GM23338 (cell line): Measurements from ENCODE around the gene RABL3. TPM values are rescaled to one million over a fixed set of nuclear protein-coding genes. Genes with fewer than 3 reads are reported as not detected.

ENCODE experiments used
- ATAC-seq: fragments of 200-7000 bp; cut with Tn5 transposase; 3 replicates; pipeline ENCODE4 v1.9.1; 2020
- DNase-seq: peaks from one replicate; pipeline ENCODE4 v3.0.0-alpha.2; 2015; ENCODE audit warnings: low spot score
- H2AFZ ChIP-seq: fragments of 200-600 bp; sonication (generic); 2 replicates; pipeline ENCODE4 v1.8.0; 2016; ENCODE audit warnings: antibody characterized with exemption, mild to moderate bottlenecking, moderate library complexity
- H3F3A ChIP-seq: fragments of 200-600 bp; sonication (generic); replicated peaks from 2 replicates; pipeline ENCODE4 v1.8.0; 2017; ENCODE audit warnings: antibody characterized with exemption, mixed run types, low read depth
- H3K27ac ChIP-seq: fragments of 200-600 bp; sonication (generic); 2 replicates; pipeline ENCODE4 v1.6.1; 2016; ENCODE audit warnings: low read depth
- H3K27me3 ChIP-seq: fragments of 200-600 bp; sonication (generic); 2 replicates; pipeline ENCODE4 v1.8.0; 2016; ENCODE audit warnings: mild to moderate bottlenecking, mixed run types, moderate library complexity; ENCODE audit not compliant: insufficient read depth
- H3K36me3 ChIP-seq: fragments of 200-600 bp; sonication (generic); 2 replicates; pipeline ENCODE4 v1.8.0; 2016; ENCODE audit warnings: mild to moderate bottlenecking; ENCODE audit not compliant: insufficient read depth
- H3K4me1 ChIP-seq: fragments of 200-600 bp; sonication (generic); 2 replicates; pipeline ENCODE4 v1.8.0; 2016; ENCODE audit warnings: mild to moderate bottlenecking, moderate library complexity; ENCODE audit not compliant: insufficient read depth
- H3K4me2 ChIP-seq: fragments of 200-600 bp; sonication (generic); 2 replicates; pipeline ENCODE4 v1.7.1; 2017; ENCODE audit warnings: mixed run types
- H3K4me3 ChIP-seq: fragments of 200-600 bp; sonication (generic); 2 replicates; pipeline ENCODE4 v1.6.1; 2016; ENCODE audit warnings: mixed run types
- H3K79me2 ChIP-seq: fragments of 200-600 bp; sonication (generic); replicated peaks from 2 replicates; pipeline ENCODE4 v1.8.0; 2017; ENCODE audit warnings: mild to moderate bottlenecking; ENCODE audit not compliant: insufficient read depth
- H3K9me2 ChIP-seq: fragments of 200-600 bp; sonication (generic); 2 replicates; pipeline ENCODE4 v1.8.0; 2017; ENCODE audit not compliant: insufficient read depth
- H4K20me1 ChIP-seq: fragments of 200-600 bp; sonication (generic); replicated peaks from 2 replicates; pipeline ENCODE4 v1.8.0; 2017; ENCODE audit warnings: mild to moderate bottlenecking; ENCODE audit not compliant: insufficient read depth
- H3K27ac Mint-ChIP-seq: 2 replicates; pipeline ENCODE4 v1.8.0; 2020; ENCODE audit warnings: inconsistent platforms, mild to moderate bottlenecking, moderate library complexity, mixed read lengths
- H3K27me3 Mint-ChIP-seq: 3 replicates; pipeline ENCODE4 v1.8.0; 2022; ENCODE audit warnings: low read depth, mild to moderate bottlenecking, moderate library complexity, mixed read lengths, inconsistent platforms; ENCODE audit not compliant: insufficient read depth, poor library complexity
- H3K36me3 Mint-ChIP-seq: 3 replicates; pipeline ENCODE4 v1.8.0; 2021; ENCODE audit warnings: low read depth, mild to moderate bottlenecking, inconsistent platforms, moderate library complexity, mixed read lengths
- H3K4me1 Mint-ChIP-seq: 3 replicates; pipeline ENCODE4 v1.8.0; 2020; ENCODE audit warnings: mild to moderate bottlenecking, inconsistent platforms, mixed read lengths
- H3K4me3 Mint-ChIP-seq: 3 replicates; pipeline ENCODE4 v1.8.0; 2021; ENCODE audit warnings: moderate library complexity, mild to moderate bottlenecking, inconsistent platforms, mixed read lengths
- H3K9me3 Mint-ChIP-seq: 3 replicates; pipeline ENCODE4 v1.8.0; 2020; ENCODE audit warnings: moderate library complexity, mild to moderate bottlenecking, inconsistent platforms, mixed read lengths
- CTCF ChIP-seq, 2 experiments: fragments of 200-600 bp in 1 of 2; sonication (generic) in 1 of 2; conservative IDR thresholded peaks; 2 replicates each; pipeline versions ENCODE4 v1.5.1 to v1.6.1; 2016 to 2017; ENCODE audit warnings: antibody characterized with exemption in 2 of 2, low read depth in 2 of 2, mild to moderate bottlenecking in 2 of 2, moderate library complexity in 1 of 2
- ETS1 ChIP-seq: IDR thresholded peaks from 2 replicates; pipeline ENCODE4 v1.6.1; 2016; ENCODE audit warnings: antibody characterized with exemption
- EZH2 ChIP-seq: fragments of 200-600 bp; sonication (generic); IDR thresholded peaks from one replicate; pipeline ENCODE4 v1.8.0; 2017; ENCODE audit warnings: antibody characterized with exemption, mild to moderate bottlenecking, low read depth; ENCODE audit not compliant: unreplicated experiment
- JUNB ChIP-seq: IDR thresholded peaks from one replicate; pipeline ENCODE4 v1.6.1; 2016; ENCODE audit warnings: antibody characterized with exemption; ENCODE audit not compliant: unreplicated experiment
- POLR2AphosphoS5 ChIP-seq: IDR thresholded peaks from 2 replicates; pipeline ENCODE4 v1.6.1; 2016; ENCODE audit warnings: antibody characterized with exemption, low read depth
- REST ChIP-seq: IDR thresholded peaks from one replicate; pipeline ENCODE4 v1.6.1; 2018; ENCODE audit warnings: antibody characterized with exemption; ENCODE audit not compliant: unreplicated experiment
- STAT1 ChIP-seq: IDR thresholded peaks from one replicate; pipeline ENCODE4 v1.6.1; 2016; ENCODE audit warnings: antibody characterized with exemption; ENCODE audit not compliant: unreplicated experiment
- polyA plus RNA-seq: library from polyadenylated mRNA; unstranded; fragments of >200 nt; fragmentation: Nextera tagmentation; extraction: Ambion mirVana; gene quantifications from 2 replicates; pipeline ENCODE4 v1.2.1, GENCODE V29; 2016
- total RNA-seq: library from RNA; depleted of rRNA; stranded (reverse); fragments of >200 nt; shearing (Covaris generic); gene quantifications from 2 replicates; pipeline ENCODE4 v1.2.3, GENCODE V29; 2014

RABL3 gene
- total and polyA plus RNA-seq, 2 experiments from 2014 or later = 7.8 to 9.8 TPM

- TF ChIP-seq REST = no peak
Observed at GRCh38 chr3:120646771-120647432, 95.4 kb downstream of the RABL3 start (continued).

GRCh38 chr3:120645083-120645845, 97.1 kb downstream of the RABL3 start:
- Mint-ChIP-seq H3K36me3 (no peaks in the 10 kb centered on the region), H3K27ac (no peak overlapping the region), H3K4me1 (peaks cover 9% of the 10 kb centered on the region; the same call in 2 of the 3 replicates), H3K4me3 (no peak overlapping the region), H3K9me3 (no peaks in the 10 kb centered on the region), H3K27me3 (peaks cover 7% of the 10 kb centered on the region)
- TF ChIP-seq ETS1 (no peak), POLR2AphosphoS5 (no peak), JUNB (no peak), EZH2 (no peak), CTCF (conservative IDR thresholded peaks at IDR 0.05; ENCODE audit: low read depth in 2 of 2) (no peak), STAT1 (no peak)
- ATAC-seq (no peak), DNase-seq (no peak)
- peak overlapping the region; percentile 83; the same call in 1 of the 2 replicates for H2AFZ ChIP-seq
- no peaks in the 10 kb centered on the region for H4K20me1 ChIP-seq
- H3K4me3 ChIP-seq = no peak overlapping the region
- no peak overlapping the region for H3K4me2 ChIP-seq
- H3K4me1 ChIP-seq = no peaks in the 10 kb centered on the region
- no peak overlapping the region for H3K27ac ChIP-seq
- no peaks in the 10 kb centered on the region for H3K36me3 ChIP-seq
- H3F3A ChIP-seq = no peaks in the 10 kb centered on the region
- no peaks in the 10 kb centered on the region for H3K27me3 ChIP-seq
- no peaks in the 10 kb centered on the region for H3K79me2 ChIP-seq
- H3K9me2 ChIP-seq = peaks cover 7% of the 10 kb centered on the region
